HEK293 (cell line): ENCODE data around the gene PNPLA3.
A peak's percentile ranks its signal among the peaks of the same experiment; 100 is the strongest.

Source experiments
- ZBTB11 ChIP-seq: fragments of 450-650 bp; formaldehyde crosslinking; conservative IDR thresholded peaks from 2 replicates; pipeline ENCODE4 v1.5.1; 2016; ENCODE audit warnings: low read depth, missing biosample characterization, missing genetic modification characterization
- ZFP41 ChIP-seq: fragments of 450-650 bp; formaldehyde crosslinking; IDR thresholded peaks from 2 replicates; pipeline ENCODE4 v1.5.1; 2016; ENCODE audit warnings: missing biosample characterization, missing genetic modification characterization, borderline replicate concordance
- ZNF138 ChIP-seq: fragments of 450-650 bp; formaldehyde crosslinking; IDR thresholded peaks from 2 replicates; pipeline ENCODE4 v1.5.1; 2016; ENCODE audit warnings: missing biosample characterization, missing genetic modification characterization, borderline replicate concordance
- ZNF416 ChIP-seq: fragments of 450-650 bp; formaldehyde crosslinking; IDR thresholded peaks from 2 replicates; pipeline ENCODE4 v1.5.1; 2016; ENCODE audit warnings: missing biosample characterization, missing genetic modification characterization
- ZNF658 ChIP-seq: fragments of 450-650 bp; formaldehyde crosslinking; IDR thresholded peaks from 2 replicates; pipeline ENCODE4; 2016; ENCODE audit warnings: missing biosample characterization, missing genetic modification characterization
- ZNF791 ChIP-seq: fragments of 450-650 bp; formaldehyde crosslinking; IDR thresholded peaks from 2 replicates; pipeline ENCODE4 v1.5.1; 2016; ENCODE audit warnings: missing biosample characterization, missing genetic modification characterization
- TF ChIP-seq, protein P1 (sequence below): fragments of 450-650 bp; formaldehyde crosslinking; IDR thresholded peaks from 2 replicates; pipeline ENCODE4 v1.5.1; 2016; ENCODE audit warnings: missing biosample characterization, missing genetic modification characterization

GRCh38 chr22:43923631-43924464 is at the start of gene PNPLA3:
- TF ChIP-seq, protein P1, sequence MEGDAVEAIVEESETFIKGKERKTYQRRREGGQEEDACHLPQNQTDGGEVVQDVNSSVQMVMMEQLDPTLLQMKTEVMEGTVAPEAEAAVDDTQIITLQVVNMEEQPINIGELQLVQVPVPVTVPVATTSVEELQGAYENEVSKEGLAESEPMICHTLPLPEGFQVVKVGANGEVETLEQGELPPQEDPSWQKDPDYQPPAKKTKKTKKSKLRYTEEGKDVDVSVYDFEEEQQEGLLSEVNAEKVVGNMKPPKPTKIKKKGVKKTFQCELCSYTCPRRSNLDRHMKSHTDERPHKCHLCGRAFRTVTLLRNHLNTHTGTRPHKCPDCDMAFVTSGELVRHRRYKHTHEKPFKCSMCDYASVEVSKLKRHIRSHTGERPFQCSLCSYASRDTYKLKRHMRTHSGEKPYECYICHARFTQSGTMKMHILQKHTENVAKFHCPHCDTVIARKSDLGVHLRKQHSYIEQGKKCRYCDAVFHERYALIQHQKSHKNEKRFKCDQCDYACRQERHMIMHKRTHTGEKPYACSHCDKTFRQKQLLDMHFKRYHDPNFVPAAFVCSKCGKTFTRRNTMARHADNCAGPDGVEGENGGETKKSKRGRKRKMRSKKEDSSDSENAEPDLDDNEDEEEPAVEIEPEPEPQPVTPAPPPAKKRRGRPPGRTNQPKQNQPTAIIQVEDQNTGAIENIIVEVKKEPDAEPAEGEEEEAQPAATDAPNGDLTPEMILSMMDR (tag by site-specific recombination), result peak; percentile 89
- TF ChIP-seq ZBTB11 (tag by site-specific recombination) (no peak; the same call in 1 of the 2 replicates), ZNF658 (tag by site-specific recombination) (no peak), ZNF416 (tag by site-specific recombination) (no peak), ZFP41 (tag by site-specific recombination) (no peak), ZNF138 (tag by site-specific recombination) (no peak), ZNF791 (no peak)
